Measurements from ENCODE around the gene BMAL1.

Gene BMAL1

DNA sequence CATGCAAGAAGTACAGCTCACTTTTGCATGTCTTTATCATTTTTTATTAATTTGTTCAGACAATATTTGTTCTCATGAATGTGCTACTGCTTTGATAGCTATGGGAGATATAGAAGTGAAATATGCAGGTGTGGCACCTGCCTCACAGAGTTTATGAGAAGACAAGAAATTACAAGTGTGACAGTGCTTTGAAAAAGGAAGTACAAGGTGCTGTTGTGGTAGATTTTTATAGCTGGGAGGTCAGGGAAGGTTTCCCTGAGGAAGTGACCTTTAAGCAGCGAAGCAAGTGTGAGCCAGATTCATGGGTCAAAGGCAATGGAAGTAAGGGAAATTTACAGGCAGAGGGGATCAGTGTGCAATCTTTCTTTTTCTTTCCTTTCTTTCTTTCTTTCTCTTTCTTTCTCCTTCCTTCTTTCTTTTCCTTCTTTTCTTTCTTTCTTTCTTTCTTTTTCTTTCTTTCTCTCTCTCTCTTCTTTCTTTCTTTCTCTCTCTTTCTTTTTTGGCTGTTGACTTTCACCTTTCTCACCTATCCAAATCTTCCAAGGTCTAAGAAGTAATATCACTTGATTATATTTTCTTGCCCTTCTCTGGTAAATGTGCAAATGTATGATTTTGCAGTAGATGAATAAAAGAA lies 6.4 kb upstream of the BMAL1 start:
- Histone ChIP-seq H4K20me1 (ENCODE audit: low read depth, low read length) (no peaks in the 10 kb centered on the region), H3K9ac (ENCODE audit: low read length) (no peak overlapping the region), H3K9me3 (ENCODE audit: insufficient read depth, low read length) (no peaks in the 10 kb centered on the region), H3K4me2 (ENCODE audit: low read depth, low read length, poor library complexity, severe bottlenecking) (no peak overlapping the region), H3K9me2 (replicated peaks; ENCODE audit: insufficient read depth, low read length) (no peaks in the 10 kb centered on the region), H3K27me3 (ENCODE audit: low read length) (no peaks in the 10 kb centered on the region), H3K36me3 (ENCODE audit: low read length) (no peaks in the 10 kb centered on the region), H3K27ac (ENCODE audit: low read depth, low read length) (no peak overlapping the region), H3K4me3 (ENCODE audit: insufficient read depth, low read length, poor library complexity, severe bottlenecking) (no peak overlapping the region), H3F3A (ENCODE audit: insufficient read depth) (no peaks in the 10 kb centered on the region), H2AFZ (ENCODE audit: low read depth, low read length, severe bottlenecking) (no peak overlapping the region), H3K79me2 (ENCODE audit: insufficient read depth, low read length) (no peaks in the 10 kb centered on the region)
- no peak for TF ChIP-seq EZH2phosphoT487 (conservative IDR thresholded peaks at IDR 0.05; ENCODE audit: low read length)
- TF ChIP-seq, protein P1, sequence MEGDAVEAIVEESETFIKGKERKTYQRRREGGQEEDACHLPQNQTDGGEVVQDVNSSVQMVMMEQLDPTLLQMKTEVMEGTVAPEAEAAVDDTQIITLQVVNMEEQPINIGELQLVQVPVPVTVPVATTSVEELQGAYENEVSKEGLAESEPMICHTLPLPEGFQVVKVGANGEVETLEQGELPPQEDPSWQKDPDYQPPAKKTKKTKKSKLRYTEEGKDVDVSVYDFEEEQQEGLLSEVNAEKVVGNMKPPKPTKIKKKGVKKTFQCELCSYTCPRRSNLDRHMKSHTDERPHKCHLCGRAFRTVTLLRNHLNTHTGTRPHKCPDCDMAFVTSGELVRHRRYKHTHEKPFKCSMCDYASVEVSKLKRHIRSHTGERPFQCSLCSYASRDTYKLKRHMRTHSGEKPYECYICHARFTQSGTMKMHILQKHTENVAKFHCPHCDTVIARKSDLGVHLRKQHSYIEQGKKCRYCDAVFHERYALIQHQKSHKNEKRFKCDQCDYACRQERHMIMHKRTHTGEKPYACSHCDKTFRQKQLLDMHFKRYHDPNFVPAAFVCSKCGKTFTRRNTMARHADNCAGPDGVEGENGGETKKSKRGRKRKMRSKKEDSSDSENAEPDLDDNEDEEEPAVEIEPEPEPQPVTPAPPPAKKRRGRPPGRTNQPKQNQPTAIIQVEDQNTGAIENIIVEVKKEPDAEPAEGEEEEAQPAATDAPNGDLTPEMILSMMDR (IDR thresholded peaks at IDR 0.05; ENCODE audit: insufficient read depth, low read length, poor library complexity, severe bottlenecking), result no peak

DNA sequence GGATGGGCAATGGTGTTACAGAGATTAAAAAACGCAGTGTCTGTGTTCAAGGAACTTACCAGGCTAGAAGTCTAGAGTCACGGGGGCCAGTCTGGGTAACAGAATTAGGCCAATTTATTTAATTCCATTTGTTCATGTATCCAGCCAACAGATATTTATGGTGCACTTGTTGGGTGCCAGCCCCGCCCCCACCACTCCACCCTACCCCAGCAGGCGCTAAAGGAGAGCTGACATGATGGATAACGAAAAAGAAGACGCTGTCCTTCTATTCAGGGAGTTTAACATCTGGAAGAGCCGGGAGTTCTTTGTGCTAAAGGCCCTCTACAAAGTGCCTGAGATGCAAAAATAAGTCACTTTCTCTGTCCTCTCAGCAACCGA lies 1.1 kb upstream of the BMAL1 start:
- Histone ChIP-seq H3K4me2 (ENCODE audit: low read depth, low read length, poor library complexity, severe bottlenecking) (no peak overlapping the region), H3K4me3 (ENCODE audit: insufficient read depth, low read length, poor library complexity, severe bottlenecking) (no peak overlapping the region), H3K27ac (ENCODE audit: low read depth, low read length) (no peak overlapping the region), H4K20me1 (ENCODE audit: low read depth, low read length) (no peaks in the 10 kb centered on the region), H3K9me3 (ENCODE audit: insufficient read depth, low read length) (no peaks in the 10 kb centered on the region), H3F3A (ENCODE audit: insufficient read depth) (no peaks in the 10 kb centered on the region), H3K27me3 (ENCODE audit: low read length) (no peaks in the 10 kb centered on the region), H3K79me2 (ENCODE audit: insufficient read depth, low read length) (no peaks in the 10 kb centered on the region), H3K9ac (ENCODE audit: low read length) (no peak overlapping the region), H3K36me3 (ENCODE audit: low read length) (no peaks in the 10 kb centered on the region), H3K9me2 (replicated peaks; ENCODE audit: insufficient read depth, low read length) (no peaks in the 10 kb centered on the region), H2AFZ (ENCODE audit: low read depth, low read length, severe bottlenecking) (no peak overlapping the region)
- TF ChIP-seq, protein P1 (IDR thresholded peaks at IDR 0.05; ENCODE audit: insufficient read depth, low read length, poor library complexity, severe bottlenecking), result no peak
- no peak for TF ChIP-seq EZH2phosphoT487 (conservative IDR thresholded peaks at IDR 0.05; ENCODE audit: low read length)

DNA sequence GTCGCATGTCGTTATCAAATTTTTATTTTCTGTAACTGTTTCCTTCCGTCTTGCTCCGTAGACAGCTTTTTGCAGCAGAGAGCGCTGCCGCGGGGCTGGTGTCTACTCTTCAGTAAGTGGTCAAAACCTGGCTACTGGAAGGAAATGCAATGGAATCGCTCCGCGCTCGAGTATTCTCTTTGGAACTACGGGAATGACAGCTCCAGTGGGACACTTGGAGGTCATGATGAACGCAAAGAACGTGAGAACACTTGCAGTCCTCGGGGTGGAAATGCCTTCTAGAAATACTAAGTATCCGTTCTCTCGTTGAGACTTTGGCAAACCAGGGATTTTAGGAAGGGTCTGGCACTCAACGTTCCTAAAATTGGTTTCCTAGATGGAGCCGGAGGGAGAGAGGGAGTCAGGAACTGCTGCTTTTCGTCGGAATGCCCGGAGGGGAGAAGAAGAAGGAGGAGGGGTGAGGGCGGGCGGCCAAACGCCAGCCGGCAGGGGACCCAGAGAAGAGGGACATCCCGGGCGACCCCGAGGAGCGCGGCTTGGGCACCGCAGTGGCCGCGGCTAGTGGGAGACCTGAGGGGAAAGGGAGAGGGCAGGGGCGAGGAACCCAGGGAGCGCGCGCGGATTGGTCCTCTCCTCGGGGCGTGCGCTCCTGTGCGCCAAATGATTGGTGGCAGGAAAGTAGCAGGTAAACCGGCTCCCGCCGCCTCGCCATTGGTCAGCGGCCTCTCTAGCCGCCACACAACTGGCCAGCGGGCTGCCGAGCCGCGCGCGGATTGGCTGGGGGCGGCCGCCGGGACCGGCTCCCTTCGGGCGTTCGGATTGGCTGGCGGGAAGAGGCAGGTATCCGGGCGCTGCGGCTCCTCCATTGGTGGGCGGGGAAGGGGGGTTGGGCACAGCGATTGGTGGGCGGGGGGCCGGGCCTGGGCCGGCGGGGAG lies 490 bp upstream of the BMAL1 start:
- H3K36me3 ChIP-seq (ENCODE audit: low read length), result no peaks in the 10 kb centered on the region
- H3K79me2 ChIP-seq (ENCODE audit: insufficient read depth, low read length), result no peaks in the 10 kb centered on the region
- no peak overlapping the region for H3K4me3 ChIP-seq (ENCODE audit: insufficient read depth, low read length, poor library complexity, severe bottlenecking)
- no peaks in the 10 kb centered on the region for H3K9me2 ChIP-seq (replicated peaks; ENCODE audit: insufficient read depth, low read length)
- H2AFZ ChIP-seq (ENCODE audit: low read depth, low read length, severe bottlenecking), result no peak overlapping the region
- H3K9ac ChIP-seq (ENCODE audit: low read length), result no peak overlapping the region
- H3K27me3 ChIP-seq (ENCODE audit: low read length), result no peaks in the 10 kb centered on the region
- no peak overlapping the region for H3K4me2 ChIP-seq (ENCODE audit: low read depth, low read length, poor library complexity, severe bottlenecking)
- no peaks in the 10 kb centered on the region for H3F3A ChIP-seq (ENCODE audit: insufficient read depth)
- no peaks in the 10 kb centered on the region for H3K9me3 ChIP-seq (ENCODE audit: insufficient read depth, low read length)
- no peaks in the 10 kb centered on the region for H4K20me1 ChIP-seq (ENCODE audit: low read depth, low read length)
- no peak overlapping the region for H3K27ac ChIP-seq (ENCODE audit: low read depth, low read length)
- TF ChIP-seq, protein P1 (IDR thresholded peaks at IDR 0.05; ENCODE audit: insufficient read depth, low read length, poor library complexity, severe bottlenecking), result no peak
- no peak for TF ChIP-seq EZH2phosphoT487 (conservative IDR thresholded peaks at IDR 0.05; ENCODE audit: low read length)

All from SU-DHL-6 (cell line).